Retina (tissue), 1 donor: ENCODE data around the gene DIPK1A.

Source experiments
- DNase-seq: peaks from one replicate; pipeline ENCODE4 v3.0.0-alpha.2; 2016

DIPK1A gene

DNA sequence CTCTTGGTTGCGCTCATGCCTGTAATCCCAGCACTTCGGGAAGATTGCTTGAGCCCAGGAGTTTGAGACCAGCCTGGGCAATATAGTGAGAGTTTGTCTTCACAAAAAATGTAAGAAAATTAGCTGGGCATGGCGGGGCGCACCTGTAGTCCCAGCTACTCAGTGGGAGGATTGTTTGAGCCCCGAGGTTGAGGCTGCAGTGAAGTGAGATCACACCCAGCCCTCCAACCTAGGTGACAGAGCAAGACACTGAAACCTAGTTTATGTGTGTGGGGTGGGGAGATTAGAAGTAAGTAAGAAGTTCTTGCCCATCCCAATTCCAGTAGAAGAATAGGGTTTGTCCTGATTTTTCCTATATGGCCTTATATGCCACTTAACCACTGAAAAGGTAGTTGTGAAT lies 127.4 kb downstream of the DIPK1A start:
- no peak for DNase-seq

DNA sequence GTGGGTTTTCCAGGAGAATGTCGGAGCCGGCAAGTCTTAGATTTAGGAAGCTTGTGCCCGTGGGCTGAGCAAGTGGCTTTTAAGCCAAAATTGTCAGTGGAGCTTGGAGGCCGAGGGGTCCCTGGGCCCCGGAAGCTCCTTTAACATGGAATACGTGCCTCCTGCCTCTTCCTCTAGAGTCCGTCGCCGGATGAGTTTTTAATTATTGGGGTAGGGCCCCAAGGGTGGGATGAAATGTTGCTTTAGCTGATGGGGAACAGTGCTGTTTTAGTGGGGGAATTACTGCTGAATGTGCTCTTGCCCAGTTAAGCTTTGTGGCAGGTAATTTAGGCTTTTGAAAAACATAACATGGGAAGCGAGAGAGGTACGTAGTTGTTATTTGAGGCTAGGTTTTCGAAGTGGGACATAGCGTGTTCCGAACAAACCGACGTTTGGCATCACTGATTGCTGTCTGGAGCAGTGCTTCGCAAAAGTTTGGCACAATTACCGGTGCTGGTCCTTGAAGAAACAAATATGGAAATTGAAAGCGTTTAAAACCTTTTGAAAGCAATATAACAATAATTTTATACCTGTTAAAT lies 128.6 kb downstream of the DIPK1A start:
- DNase-seq, result no peak

DNA sequence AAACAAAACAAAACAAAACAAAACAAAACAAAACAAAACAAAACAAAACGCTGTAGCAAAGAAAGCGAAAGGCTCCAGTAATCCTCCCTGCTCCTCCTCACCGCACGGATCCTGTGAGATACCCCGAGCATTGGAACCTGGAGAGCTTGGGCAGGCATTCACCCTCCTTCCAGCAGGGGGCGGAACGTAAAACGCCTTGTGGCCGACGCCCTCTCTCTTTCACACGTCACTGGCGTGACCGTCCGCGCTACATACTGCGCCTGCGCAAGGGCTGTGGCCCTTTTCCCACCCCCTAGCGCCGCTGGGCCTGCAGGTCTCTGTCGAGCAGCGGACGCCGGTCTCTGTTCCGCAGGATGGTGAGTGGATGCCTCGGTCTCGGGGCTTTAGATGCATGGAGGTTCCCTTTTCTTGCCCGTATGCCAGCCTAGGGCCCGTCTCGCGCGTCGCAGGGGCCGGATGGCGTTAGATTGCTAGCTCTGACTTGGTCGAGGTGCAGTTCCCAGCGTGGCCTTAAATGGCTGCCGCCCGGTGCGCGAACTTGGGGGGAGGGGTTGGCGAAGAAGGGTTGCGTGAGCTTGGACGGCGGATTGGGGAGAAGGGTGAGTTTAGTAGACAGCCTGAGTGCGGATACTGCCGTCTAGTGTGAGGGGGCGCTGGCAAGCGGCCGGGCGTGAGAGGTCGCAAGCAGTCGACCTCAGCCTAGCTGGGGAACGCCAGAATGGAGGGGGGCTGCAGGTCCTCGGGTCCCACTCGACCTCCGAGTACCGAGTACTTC lies 129.3 kb downstream of the DIPK1A start, which contains the start of gene RPL5:
Gene RPL5 (plus strand): TSS at position 279 of the 775 bp plus-strand sequence. CDS start 75 bp downstream, at position 354.
- peak; percentile 100 for DNase-seq

DNA sequence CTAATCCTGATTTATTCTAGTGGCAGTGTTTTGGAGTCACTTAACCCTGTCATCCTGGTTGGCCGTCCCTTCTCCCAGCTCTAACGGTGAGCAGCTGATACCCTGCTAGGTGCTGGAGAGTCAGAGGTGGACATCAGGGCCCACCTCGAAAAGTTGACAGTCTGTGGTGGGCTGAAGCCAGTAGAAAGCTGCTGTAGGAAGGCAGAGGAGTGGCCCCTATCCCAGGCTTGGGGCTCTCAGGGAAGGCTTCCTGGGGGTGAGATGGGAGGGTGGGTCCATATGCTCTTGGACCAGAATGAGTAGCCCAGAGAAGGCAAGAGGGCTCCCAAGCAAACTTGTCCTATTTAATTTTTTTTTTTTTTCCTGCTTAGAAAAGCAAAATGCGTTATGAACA lies 129.9 kb downstream of the DIPK1A start:
- DNase-seq, result no peak

DNA sequence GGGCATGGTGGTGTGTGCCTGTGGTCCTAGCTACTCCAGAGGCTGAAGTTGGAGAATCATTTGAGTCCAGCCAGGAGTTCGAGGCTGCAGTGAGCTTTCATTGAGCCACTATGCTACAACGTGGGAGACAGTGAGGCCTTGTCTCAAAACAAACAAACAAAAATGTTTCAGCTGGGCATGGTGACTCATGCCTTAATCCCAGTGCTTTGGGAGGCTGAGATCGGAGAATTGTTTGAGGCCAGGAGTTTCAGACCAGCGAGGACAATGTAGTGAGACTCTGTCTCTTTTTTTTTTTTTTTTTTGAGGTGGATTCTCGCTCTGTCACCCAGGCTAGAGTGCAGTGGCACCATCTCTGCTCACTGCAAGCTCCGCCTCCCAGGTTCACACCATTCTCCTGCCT lies 134.5 kb downstream of the DIPK1A start:
- DNase-seq, result no peak

GRCh38 chr1:92822879-92823278 lies 138.4 kb downstream of the DIPK1A start:
- no peak for DNase-seq

DNA sequence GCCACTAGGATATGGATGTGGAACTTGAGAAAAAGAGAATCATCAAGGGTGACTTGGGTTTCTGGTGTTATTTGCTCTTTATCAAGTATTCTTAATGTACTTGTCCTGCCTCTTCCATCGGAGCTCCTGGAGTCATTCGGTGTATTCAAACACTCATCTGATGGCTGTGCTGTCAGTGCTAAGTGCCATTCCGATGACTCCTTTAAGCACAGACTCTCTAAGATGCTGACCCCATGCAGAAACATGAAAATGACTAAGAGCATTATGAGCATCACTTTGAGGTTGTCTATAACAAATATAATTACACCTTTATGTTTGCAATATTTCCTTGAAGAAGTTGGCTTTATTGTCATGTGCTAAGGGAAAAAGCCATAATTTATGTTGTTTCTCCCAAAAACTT lies 140.7 kb downstream of the DIPK1A start:
- DNase-seq, result no peak

DNA sequence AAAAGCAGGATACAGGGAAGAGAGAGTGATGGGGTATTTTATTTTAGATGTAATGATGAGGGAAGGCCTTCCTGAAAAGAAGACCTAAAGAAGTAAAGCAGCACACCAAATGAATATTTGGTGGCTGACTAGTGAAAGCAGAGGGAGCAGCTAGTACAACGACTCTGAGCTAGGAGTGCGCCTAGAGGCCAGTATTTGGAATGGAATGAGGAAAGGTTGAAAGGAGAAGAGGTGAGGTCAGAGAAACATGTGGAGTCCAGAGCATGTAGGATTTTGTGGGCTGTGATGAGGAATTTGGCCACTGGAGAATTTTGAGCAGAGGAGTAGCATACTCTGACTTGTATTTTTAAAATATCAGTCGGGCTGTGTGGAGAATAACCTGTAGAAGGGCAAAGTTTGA lies 141.2 kb downstream of the DIPK1A start:
- no peak for DNase-seq

DNA sequence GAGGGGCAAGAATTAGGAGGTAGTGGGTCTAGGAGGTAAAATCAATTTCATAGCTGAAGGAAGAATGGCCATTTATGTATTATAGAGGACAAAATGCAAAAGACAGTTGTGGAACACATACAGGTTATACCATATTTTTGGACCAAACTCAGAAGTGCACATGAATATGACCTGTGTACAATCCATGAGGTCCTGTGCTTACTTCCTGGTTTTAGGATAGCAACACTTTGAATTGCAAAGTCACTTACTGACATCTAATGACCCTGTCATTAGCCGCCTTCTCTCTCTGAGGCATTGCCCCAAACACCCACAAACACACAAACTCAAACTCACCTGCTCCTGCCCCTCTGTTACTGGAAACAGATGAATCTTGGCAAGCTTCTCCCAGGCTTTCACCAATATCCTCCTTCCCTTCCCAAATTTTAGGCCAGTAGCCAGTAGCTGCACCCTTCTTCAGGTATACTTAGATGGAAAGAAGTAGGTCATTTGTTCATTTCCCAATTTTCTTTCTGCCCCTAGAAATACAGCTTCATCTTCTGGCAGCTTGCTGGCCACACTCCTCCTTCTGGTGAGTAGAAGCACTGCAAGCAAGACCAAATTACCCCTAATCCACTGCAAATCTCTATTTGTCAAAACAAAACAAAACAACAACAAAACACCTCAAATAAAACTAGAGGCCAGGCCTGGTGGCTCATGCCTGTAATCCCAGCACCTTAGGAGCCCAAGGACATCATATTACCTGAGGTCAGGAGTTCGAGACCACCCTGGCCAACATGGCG lies 143.1 kb downstream of the DIPK1A start:
- DNase-seq, result peak; percentile 16

GRCh38 chr1:92817137-92817697 lies 144.0 kb downstream of the DIPK1A start:
- DNase-seq, result no peak

- DNase-seq, result no peak
These were observed 144.5 kb downstream of the DIPK1A start for GRCh38 chr1:92816732-92817131.

DNA sequence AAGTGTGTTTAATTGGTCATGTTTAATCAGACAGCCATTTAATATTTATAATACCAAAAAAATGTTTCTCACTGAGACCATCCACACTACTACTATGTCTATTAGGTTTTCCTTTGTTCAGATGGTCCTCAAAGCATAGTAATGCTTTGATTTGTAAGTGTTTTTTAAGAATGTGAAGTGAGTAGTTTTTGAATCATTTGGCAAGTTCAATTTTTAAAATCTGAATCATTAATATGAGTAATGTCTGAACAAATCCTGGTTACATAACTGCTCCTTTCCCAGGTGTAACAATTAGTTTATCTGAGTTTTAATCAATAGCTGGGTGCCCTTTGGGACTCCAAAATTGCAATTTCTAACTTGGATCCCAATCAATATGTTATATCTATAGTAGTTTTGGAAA lies 152.9 kb downstream of the DIPK1A start:
- DNase-seq, result no peak

- DNase-seq, result no peak
These were observed 156.0 kb downstream of the DIPK1A start for GRCh38 chr1:92805216-92805615.

GRCh38 chr1:92804721-92805201 lies 156.5 kb downstream of the DIPK1A start:
- no peak for DNase-seq

GRCh38 chr1:92803140-92803887 lies 157.9 kb downstream of the DIPK1A start:
- no peak for DNase-seq

DNA sequence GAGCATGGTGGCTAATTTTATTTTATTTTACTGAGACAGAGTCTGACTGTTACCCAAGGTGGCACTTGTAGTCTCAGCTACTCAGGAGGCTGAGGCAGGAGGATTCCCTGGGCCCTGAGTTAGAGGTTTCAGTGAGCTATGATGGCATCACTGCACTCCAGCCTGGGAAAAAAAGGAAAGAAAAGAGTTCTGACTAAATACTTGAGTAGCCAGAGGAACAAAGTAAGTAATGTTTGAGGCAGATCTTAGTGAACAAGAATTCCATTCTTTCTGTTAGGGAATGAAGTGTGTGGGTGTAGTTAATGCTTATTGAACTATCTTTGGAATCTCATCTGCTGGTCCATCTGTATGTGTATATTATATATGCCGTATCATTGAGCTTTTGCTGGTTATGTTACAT lies 163.3 kb downstream of the DIPK1A start:
- no peak for DNase-seq

DNA sequence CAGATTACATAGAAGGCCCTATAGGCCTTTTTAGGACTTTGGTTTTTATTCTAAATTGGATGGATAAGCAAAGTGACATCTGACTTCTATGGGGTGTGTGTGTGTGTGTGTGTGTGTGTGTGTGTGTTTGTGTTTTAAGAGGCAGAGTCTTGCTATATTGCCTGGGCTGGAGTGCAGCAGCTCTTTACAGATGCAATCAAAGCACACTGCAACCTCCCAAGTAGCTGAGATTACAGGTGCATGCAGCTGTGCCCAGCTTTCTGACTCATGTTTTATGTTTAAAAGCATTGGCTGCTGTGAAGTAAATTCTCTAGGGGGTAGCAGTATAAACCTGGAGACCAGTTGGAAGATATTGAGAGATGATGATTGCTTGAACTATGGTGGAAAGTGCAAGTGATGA lies 164.0 kb downstream of the DIPK1A start:
- no peak for DNase-seq

DNA sequence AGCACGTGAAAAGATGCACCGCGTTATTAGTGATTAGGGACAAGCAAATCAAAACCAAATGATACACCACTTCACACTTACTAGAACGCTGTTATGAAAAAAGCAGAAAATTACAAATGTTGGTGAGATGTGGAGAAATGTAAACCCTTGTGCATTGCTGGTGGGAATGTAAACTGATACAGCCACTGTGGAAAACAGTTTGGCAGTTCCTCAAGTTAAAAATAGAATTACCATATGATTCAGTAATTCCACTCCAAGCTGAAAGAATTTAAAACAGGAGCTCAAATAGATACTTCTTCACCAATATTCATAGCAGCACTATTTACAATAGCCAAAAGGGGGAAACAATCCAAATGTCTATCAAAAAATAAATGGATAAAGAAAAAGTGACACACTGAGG lies 166.1 kb downstream of the DIPK1A start:
- no peak for DNase-seq

GRCh38 chr1:92792340-92792782 lies 168.9 kb downstream of the DIPK1A start:
- no peak for DNase-seq
